Dedifferentiated amniotic fluid mesenchymal stem cell (primary cell): ENCODE data around the gene PXYLP1.
"Not testable (repeated sequence)": the region's sequence is repeated elsewhere in the genome, so short reads cannot be mapped to it uniquely, and the experiment has no call there.

Source experiments
- DNase-seq: peaks from one replicate; pipeline ENCODE4 v3.0.0-alpha.2; 2016; ENCODE audit errors: extremely low spot score

The PXYLP1 gene, protein sequence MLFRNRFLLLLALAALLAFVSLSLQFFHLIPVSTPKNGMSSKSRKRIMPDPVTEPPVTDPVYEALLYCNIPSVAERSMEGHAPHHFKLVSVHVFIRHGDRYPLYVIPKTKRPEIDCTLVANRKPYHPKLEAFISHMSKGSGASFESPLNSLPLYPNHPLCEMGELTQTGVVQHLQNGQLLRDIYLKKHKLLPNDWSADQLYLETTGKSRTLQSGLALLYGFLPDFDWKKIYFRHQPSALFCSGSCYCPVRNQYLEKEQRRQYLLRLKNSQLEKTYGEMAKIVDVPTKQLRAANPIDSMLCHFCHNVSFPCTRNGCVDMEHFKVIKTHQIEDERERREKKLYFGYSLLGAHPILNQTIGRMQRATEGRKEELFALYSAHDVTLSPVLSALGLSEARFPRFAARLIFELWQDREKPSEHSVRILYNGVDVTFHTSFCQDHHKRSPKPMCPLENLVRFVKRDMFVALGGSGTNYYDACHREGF

DNA sequence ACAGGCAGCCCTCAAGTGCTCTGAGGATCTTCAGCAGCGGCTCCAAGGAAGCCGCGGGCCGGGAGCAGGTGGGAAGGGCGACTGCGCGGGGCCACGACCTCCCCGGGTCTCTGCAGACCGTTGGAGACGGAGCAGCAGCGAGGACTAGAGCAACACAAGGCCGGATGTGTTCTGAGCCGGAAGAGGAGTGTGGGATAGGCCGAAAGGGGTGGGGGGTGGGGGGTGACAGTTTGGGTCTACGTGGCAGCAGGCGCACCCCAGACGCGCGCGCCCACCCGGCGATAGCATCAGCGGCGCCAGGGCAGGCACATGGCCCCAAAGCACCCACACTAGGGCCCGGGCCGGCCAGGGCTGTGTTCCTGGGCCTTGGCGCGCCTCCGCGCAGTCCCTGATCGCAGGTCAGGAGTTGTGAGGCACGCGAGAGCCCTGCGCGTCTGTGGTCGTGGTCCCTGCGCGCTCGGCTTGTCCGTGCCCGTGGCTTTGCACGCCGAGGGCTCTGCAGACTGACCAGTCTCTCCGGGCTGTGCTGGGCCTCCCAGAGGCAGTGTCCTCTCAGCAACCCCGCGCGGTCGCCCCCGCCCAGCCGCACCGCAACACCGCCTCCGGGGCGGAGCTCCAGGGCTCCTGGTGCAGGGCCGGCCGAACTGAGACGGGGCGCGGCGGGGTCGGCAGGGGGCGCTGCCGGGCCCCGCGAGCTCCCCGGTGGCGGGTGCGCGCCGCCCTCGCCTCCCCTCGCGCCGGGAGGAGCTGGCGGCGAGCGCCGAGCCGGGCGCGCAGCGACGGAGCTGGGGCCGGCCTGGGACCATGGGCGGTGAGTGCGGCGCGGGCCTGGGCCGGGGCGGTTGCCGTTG lies at the start of gene PXYLP1:
PXYLP1 (plus strand) TSS at position 725 of the 851 bp plus-strand sequence. CDS start 28,351 bp downstream, outside the sequence.
- peak; percentile 83 for DNase-seq

GRCh38 chr3:141183606-141184005 lies 48.0 kb upstream of the PXYLP1 start:
- no peak for DNase-seq

- DNase-seq: no peak
Observed at GRCh38 chr3:141184430-141184829, 47.2 kb upstream of the PXYLP1 start.

DNA sequence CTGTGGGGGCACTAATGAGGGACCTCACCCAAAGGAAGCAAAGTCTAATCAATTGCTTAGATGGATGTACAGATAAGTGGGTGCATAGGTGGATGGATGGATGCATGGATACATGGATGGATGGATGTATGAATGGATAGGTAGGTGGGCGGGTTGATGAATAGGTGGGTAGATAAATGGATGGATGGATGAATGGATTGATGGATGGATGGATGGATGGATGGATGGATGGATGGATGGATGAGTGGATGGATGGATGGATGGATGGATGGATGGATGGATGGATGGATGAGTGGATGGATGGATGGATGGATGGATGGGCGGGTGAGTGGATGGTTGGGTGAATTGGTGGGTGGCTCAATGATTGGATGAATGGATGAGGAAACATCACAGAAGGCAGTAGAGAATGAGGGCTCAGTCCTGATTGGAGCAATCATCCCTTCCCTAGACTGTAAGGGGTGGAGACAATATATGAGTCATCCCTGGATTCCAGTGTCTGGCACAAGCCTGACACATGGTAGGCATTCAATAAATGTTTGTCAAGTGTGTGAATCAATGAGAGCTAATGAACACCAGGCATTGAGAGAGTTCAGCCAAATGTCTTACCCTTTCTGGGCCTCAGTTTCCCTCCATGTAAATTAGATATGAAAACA lies 40.4 kb upstream of the PXYLP1 start:
- no peak for DNase-seq

DNA sequence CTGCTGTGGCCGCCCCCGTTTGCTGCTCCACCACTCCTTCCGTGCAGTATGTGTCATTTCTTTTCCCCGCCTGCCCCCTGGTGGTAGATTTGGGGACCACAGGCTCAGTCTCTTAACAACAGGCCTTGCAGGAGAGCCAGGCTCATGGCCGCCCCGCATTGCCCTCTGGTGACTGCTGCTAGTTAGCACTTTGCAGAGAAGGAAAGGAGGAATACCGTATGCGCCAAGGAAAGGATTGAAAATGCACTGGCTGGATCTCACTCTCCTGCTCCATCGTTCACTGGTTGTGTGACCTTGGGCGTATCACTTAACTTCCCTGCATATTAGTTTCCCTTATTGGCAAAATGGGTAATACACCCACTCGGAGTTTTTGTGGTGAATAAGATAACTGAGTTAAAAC lies 39.3 kb upstream of the PXYLP1 start:
- DNase-seq: peak; percentile 95

DNA sequence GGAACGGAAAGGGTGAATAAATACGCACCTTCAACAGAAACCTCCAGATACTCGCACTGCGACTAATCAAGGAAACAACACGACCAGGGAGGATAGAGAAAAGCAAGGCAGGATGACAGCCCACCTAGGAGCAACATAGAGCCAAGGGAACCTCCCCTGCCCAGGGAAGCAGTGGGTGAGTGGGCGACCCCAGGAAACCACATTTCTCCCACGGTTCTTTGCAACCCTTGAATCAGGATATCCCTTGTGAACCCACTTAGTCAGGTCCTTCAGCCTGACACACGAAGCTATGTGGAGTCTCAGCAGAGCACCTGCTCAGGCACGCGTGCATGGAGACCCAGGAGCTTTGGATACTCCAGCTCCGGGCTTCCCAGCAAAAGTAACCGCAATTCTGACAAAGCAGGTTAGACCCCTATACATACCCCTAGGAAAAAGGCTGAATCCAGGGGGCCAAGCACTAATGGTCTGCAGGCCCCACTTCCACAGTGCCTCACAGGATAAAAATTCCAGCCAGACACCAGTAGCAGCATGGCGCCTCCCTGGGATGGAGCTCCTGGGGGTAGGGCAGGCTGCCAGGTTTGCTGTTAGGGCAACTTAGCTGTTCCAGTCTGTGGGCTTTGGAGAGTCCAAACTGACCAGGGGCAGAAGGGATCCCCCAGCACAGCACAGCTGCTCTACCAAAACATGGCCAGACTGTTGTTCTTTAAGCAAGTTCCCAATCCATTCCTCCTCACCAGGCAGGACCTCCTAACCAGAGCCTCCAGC lies 38.4 kb upstream of the PXYLP1 start:
- DNase-seq: no peak

- DNase-seq: no peak
Observed at GRCh38 chr3:141201122-141201521, 30.5 kb upstream of the PXYLP1 start.

- DNase-seq: no peak
Observed at GRCh38 chr3:141202682-141203081, 28.9 kb upstream of the PXYLP1 start.

DNA sequence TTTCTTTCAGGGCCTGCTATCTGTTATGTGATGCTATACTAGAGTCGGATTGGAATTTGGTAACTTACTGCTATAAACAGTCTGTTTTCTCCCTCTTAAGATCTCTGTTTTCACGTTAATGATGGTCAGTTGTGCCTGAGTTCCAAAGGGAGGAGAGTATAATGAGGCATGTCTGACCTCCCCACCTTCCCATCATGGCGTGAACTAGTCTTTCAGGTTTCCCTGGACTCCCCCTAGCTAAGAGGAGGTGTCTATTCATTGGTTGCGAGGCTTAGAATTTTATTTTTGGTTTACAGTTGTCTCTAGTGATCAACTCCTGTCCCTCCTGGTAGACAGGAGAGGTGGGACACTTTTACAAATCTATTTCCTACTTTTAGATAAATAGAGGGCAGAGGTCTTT lies 27.8 kb upstream of the PXYLP1 start:
- DNase-seq: no peak

GRCh38 chr3:141204343-141204742 lies 27.3 kb upstream of the PXYLP1 start:
- no peak for DNase-seq

DNA sequence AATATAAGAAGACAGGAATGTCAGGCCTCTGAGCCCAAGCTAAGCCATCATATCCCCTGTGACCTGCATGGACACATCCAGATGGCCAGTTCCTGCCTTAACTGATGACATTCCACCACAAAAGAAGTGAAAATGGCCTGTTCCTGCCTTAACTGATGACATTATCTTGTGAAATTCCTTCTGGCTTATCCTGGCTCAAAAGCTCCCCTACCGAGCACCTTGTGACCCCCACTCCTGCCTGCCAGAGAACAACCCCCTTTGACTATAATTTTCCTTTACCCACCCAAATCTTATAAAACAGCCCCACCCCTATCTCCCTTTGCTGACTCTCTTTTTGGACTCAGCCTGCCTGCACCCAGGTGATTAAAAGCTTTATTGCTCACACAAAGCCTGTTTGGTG lies 20.3 kb upstream of the PXYLP1 start:
- DNase-seq: not testable (repeated sequence)

- DNase-seq: no peak
Observed at GRCh38 chr3:141212101-141212500, 19.5 kb upstream of the PXYLP1 start.

GRCh38 chr3:141212555-141212954 lies 19.1 kb upstream of the PXYLP1 start:
- no peak for DNase-seq

- DNase-seq: no peak
Observed at GRCh38 chr3:141216975-141217374, 14.7 kb upstream of the PXYLP1 start.

DNA sequence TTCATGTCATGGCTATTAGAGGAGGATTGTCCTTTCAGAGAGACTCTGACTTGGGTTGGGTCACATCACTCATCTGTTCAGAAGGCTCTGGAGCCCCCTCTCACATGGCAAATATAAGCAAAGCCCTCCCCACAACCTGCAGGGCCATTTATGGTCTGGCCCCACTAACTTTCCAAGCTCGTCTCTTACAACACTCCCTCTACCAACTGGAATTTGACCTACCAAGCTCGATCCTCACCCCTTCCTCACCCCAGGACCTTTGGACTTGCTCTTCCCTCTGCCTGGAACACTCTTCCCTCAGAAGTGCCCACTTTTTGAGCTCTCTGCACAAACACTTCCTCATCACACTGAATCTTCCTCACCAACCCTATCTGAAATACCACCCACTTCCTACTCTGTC lies 14.2 kb upstream of the PXYLP1 start:
- DNase-seq: no peak

GRCh38 chr3:141218162-141218835 lies 13.3 kb upstream of the PXYLP1 start:
- DNase-seq: no peak

DNA sequence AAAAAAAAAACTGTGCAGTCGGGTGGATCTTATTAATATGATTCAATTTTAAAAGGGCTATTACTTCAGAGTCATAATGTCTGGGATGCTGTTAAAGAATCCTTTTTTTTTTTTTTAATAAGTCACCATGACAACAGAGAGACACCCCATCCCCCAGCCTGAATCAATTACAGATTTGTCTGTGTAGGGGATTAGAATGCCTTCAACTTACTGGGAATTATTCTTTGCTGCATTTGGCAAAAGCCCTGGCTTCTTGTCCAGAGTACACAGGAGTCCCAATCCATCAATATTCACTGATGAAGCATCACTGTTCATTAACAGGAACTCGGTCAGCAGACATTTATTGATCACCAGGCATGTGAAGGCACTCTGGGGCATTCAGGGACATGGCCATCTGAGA lies 12.7 kb upstream of the PXYLP1 start:
- no peak for DNase-seq

- peak; percentile 9 for DNase-seq
Observed at GRCh38 chr3:141223673-141224166, 7.9 kb upstream of the PXYLP1 start.

GRCh38 chr3:141225939-141226338 lies 5.7 kb upstream of the PXYLP1 start:
- no peak for DNase-seq

- no peak for DNase-seq
Observed at GRCh38 chr3:141227216-141227615, 4.4 kb upstream of the PXYLP1 start.

- DNase-seq: no peak
Observed at GRCh38 chr3:141227752-141228151, 3.9 kb upstream of the PXYLP1 start.
